Psoas muscle (tissue), 8 donors: Measurements from ENCODE around the gene DDX23. TPM values are rescaled to one million over a fixed set of nuclear protein-coding genes. Genes with fewer than 3 reads are reported as not detected.

Source experiments
- ATAC-seq, 4 donors: fragments of 200-7000 bp; cut with Tn5 transposase; one replicate each; pipeline ENCODE4 v1.9.1; 2020; ENCODE audit warnings: moderate library complexity in 3 of 4, mild to moderate bottlenecking in 2 of 4
- DNase-seq, 2 donors: peaks; one replicate each; pipeline ENCODE4 v3.0.0-alpha.2; 2020
- H3K27ac ChIP-seq: fragments of 200-600 bp; one replicate; pipeline ENCODE4 v1.8.0; 2022
- H3K27me3 ChIP-seq, 3 donors: fragments of 200-600 bp in 1 of 3; one replicate each; pipeline versions ENCODE4 v1.6.1 to v1.8.0; 2013 to 2022; ENCODE audit warnings: low read length in 2 of 3, mild to moderate bottlenecking in 2 of 3, moderate library complexity in 1 of 3; ENCODE audit not compliant: insufficient read depth in 3 of 3
- H3K36me3 ChIP-seq, 2 donors: fragments of 200-600 bp in 1 of 2; one replicate each; pipeline versions ENCODE4 v1.6.1 to v1.8.0; 2013 to 2022; ENCODE audit warnings: low read depth in 1 of 2, mild to moderate bottlenecking in 1 of 2, moderate library complexity in 1 of 2; ENCODE audit not compliant: insufficient read depth in 1 of 2
- H3K4me1 ChIP-seq: fragments of 200-600 bp; one replicate; pipeline ENCODE4 v1.8.0; 2022
- H3K4me3 ChIP-seq: fragments of 200-600 bp; one replicate; pipeline ENCODE4 v1.8.0; 2022; ENCODE audit warnings: mild to moderate bottlenecking
- H3K9me3 ChIP-seq: fragments of 200-600 bp; one replicate; pipeline ENCODE4 v1.8.0; 2022
- WGBS, 3 donors: extraction: QIAGEN DNeasy Blood & Tissue Kit; methylation state at CpG; one replicate each; pipeline versions ENCODE4 v1.1.6 to v1.1.7; 2013; 5-methylcytosine and 5-hydroxymethylcytosine counted together
- intact Hi-C, 2 donors: fragments of 100-400 bp; cut with DNase I; formaldehyde crosslinking; loops; one replicate each; pipeline versions ENCODE4 v1.11.0 to v1.14.2; 2022
- polyA plus RNA-seq, 3 donors: library from polyadenylated mRNA; stranded (reverse); fragments of 200-250 nt; gene quantifications; one replicate each; pipeline ENCODE4 v1.2.3, GENCODE V29; 2013
- total RNA-seq, 4 donors: library from RNA; stranded (reverse); fragmentation: NEBNext Ultra II Directional in 2 of 4; extraction: Animal tissue kit (Norgen Biotek cat#: 25700) in 2 of 4; gene quantifications; one replicate each; pipeline versions ENCODE4 v1.2.1 to v1.2.4, GENCODE V29; 2021 to 2023
- TF ChIP-seq, protein P1 (sequence below): fragments of 200-600 bp; IDR thresholded peaks from one replicate; pipeline ENCODE4 v1.8.0; 2022; ENCODE audit warnings: antibody characterized with exemption
- donor health status: healthy with polysubstance abuse.
- donor health status: DM: no; HTN: no; CAD: no; lungs with moderate emphysema.
- donor health status: Bipolar disorder and iron deficiency.
- donor health status: healthy.
- donor health status: DM: yes; HTN: yes; CAD: no.
- donor health status: DM: no; HTN: no; CAD: no.
- donor health status: DM: no; HTN: no; CAD: no.
- donor health status: DM: yes; HTN: yes; CAD: no.

DDX23 gene
- total and polyA plus RNA-seq, 7 donors: 38.5 to 92.8 (median 62.3) TPM

DNA sequence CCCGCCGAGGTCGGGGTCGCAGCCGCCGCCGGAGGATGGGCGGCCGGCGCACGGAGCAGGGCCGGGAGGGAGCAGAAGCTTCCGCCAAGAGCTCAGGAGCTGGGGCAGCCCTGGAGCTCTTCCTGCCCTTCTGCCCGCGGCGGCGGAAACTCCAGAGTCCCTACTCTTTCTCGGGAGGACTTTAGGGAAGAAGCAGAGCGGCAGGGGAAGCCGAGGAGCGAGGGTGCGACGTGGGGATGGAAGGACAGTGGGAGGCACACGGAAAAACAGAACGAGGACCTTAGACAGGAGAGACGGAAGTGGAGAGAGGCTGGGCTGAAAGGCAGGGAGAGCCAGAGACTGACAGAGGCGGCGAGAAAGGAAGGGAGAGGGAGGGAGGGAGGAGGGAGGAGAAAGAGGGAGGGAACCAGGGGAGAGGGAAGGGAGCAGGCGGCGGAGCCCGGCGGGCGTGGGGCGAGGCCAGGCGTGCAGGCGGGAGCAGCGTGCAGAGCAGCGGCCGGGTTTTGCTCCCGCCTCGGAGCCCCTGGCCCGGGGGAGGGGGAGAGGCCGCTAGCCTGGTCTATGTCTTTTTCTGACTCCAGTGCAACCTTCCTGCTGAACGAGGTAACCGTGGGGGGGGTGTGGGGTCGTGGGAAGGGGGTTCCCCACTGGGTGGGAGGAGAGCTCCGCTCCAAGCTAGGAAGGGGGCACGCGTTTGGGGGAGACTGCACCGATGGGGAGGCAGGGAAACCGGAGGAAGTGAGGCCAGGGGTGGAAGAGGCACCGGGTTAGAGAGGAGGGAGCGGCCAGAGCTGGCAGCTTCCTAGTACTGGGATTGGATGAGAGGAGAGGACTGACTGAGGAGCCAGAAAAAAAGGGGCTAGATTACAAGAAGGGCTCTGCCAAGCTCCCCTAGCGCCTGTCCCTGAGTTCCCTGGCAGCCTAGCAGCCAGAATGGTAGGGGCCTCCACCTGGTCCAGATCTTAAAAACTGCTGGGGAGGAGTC, 36.5 kb downstream of the DDX23 start:
- ATAC-seq: peak; percentile 61 to 83 (median 77)
- WGBS, 3 donors: 1% methylated on average over 49 to 54 of the region's 54 CpGs
- Histone ChIP-seq H3K27ac (peak overlapping the region; percentile 78), H3K27me3 (peaks cover 0 to 17% (median 2%) of the 10 kb centered on the region in 3 donors), H3K4me3 (peak overlapping the region; percentile 87), H3K36me3 (no peaks in the 10 kb centered on the region), H3K4me1 (peaks cover 7% of the 10 kb centered on the region), H3K9me3 (no peaks in the 10 kb centered on the region)
- intact Hi-C loops: no loop called here
- peak; percentile 72 to 82 for DNase-seq
- TF ChIP-seq, protein P1, sequence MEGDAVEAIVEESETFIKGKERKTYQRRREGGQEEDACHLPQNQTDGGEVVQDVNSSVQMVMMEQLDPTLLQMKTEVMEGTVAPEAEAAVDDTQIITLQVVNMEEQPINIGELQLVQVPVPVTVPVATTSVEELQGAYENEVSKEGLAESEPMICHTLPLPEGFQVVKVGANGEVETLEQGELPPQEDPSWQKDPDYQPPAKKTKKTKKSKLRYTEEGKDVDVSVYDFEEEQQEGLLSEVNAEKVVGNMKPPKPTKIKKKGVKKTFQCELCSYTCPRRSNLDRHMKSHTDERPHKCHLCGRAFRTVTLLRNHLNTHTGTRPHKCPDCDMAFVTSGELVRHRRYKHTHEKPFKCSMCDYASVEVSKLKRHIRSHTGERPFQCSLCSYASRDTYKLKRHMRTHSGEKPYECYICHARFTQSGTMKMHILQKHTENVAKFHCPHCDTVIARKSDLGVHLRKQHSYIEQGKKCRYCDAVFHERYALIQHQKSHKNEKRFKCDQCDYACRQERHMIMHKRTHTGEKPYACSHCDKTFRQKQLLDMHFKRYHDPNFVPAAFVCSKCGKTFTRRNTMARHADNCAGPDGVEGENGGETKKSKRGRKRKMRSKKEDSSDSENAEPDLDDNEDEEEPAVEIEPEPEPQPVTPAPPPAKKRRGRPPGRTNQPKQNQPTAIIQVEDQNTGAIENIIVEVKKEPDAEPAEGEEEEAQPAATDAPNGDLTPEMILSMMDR: no peak

DNA sequence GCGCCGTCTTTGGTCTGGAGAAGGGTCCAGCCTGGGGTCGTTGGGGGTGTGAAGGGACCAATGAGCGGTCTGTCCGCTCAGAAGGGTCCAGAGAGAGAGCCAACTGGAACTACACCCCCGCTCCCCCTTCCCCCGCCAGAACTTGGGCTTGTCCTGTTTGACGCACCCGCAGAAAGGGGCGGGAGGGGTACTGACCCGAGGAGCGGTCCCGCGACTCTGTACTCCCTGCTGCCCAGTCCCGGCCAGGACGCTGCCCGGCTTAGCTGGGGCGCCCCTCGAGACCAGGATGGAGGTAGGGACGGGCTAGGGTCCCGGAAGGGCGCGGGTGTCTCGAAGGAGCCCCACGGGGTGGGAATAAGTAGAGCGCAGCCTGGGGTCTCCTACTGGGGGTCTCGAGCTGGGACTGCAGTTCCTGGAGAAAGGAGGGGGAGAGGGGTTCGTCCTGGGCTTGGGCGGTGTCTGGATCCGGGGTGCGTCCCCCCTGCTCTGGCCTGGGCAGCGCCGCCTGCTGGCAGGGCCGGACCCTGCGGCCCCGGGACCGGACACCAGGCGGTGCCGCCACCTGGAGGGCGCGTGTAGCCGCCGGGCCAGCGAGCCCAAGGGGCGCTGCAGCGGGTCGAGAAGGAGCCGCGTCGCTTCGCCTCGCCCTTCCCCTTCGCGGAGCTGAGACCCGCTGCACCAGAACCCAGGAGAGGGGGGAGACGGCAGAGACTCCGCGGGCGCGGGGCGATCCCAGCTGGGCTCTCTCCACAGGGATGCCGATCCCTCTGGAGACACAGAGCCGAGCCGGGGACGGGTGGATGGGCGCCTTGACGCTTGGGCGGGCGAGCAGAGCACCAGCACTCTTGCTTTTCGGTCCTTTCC, 37.5 kb downstream of the DDX23 start:
- Histone ChIP-seq H3K27me3 (peaks cover 0 to 17% (median 1%) of the 10 kb centered on the region in 3 donors), H3K27ac (peak overlapping the region; percentile 78), H3K4me1 (peaks cover 7% of the 10 kb centered on the region), H3K36me3 (no peaks in the 10 kb centered on the region), H3K9me3 (no peaks in the 10 kb centered on the region), H3K4me3 (peak overlapping the region; percentile 87)
- ATAC-seq: peak; percentile 90 to 96 (median 92)
- TF ChIP-seq, protein P1: peak; percentile 98
- 0 to 1% (median 1%) methylated on average over 44 to 69 of the region's 70 CpGs for WGBS, 3 donors
- intact Hi-C loops: no loop called here
- DNase-seq: peak; percentile 86 to 91

DNA sequence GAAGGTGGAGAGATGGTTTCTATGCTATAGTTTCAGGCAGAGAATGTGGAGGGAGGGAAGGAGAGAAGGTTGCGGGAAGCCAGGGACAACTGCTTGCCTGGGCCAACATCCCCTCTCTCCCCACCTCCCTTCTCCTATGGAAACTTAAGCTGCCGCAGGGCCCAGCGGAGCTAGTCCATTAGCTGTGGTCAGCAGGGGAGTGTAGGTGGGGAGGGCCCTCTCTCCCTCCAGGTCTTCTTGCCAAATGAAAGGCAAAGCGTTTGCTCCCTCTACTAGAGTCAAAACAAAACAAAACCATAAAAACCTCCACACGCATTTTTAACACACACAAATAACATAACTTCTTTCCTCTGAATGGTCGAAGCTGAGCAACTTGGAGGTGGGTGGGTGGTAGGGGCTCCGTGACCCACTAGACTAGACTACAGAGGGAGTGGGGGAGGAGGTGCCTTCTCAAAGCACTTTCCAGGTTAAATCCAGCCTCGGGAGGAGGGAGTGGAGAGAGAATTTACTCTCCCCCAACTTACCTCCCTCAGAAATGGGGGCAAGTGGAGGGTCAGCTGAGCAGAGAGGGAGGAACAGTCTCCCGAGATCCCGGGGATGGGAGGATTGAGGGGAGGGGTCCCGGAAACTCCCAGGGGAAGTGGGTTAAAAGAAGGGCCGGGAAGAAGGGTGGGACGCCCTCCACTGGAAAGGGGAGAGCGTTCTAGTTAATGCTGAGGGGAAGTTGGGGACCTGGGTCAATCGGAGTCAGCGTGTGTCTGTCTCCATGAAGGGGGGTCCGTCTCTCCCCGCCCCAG, 38.3 kb downstream of the DDX23 start:
- H3K36me3 ChIP-seq: no peaks in the 10 kb centered on the region
- no peak overlapping the region for H3K27ac ChIP-seq
- TF ChIP-seq, protein P1: no peak
- no peak for DNase-seq
- ATAC-seq: peak in 1 of 4 donors; percentile 1
- H3K27me3 ChIP-seq: peaks cover 0 to 11% (median 0%) of the 10 kb centered on the region in 3 donors
- intact Hi-C loops: no loop called here
- 38 to 48% (median 39%) methylated on average over 16 to 18 of the region's 18 CpGs for WGBS, 3 donors
- H3K4me3 ChIP-seq: peak overlapping the region; percentile 87
- no peaks in the 10 kb centered on the region for H3K9me3 ChIP-seq
- H3K4me1 ChIP-seq: peaks cover 7% of the 10 kb centered on the region

DNA sequence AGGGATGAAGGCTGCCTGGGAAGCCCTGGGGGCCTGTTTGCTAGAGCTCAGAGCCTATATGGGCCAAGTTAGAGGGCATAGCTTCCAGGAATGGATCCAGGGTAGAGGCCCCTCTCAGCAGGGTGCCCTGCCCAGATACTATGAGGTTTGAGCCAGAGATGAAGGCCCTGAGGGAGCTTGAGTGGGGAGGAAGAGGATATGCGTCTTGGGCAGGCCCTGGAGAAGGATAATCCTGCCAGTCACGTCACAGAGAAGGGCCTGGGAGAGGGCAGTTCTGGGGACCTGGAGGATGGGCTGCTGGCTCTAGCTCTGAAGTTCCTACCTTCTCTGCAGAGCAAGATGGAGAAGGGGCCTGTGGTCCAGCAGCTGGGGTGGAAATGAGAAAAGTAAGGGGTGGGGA, 39.6 kb downstream of the DDX23 start:
- Histone ChIP-seq H3K9me3 (no peaks in the 10 kb centered on the region), H3K36me3 (no peaks in the 10 kb centered on the region), H3K4me1 (peaks cover 7% of the 10 kb centered on the region), H3K4me3 (no peak overlapping the region), H3K27ac (no peak overlapping the region), H3K27me3 (no peaks in the 10 kb centered on the region)
- 65 to 74% (median 72%) methylated on average over 2 of the region's 2 CpGs for WGBS, 3 donors
- TF ChIP-seq, protein P1: no peak
- intact Hi-C loops: no loop called here
- DNase-seq (no peak), ATAC-seq (no peak)
